GM19438 (cell line): ENCODE results near the gene KLK12.

ENCODE experiments used
- ATAC-seq: cut with Tn5 transposase; IDR thresholded peaks from one replicate; pipeline ENCODE4 v1.9.1; 2021; ENCODE audit warnings: low read depth; ENCODE audit not compliant: unreplicated experiment

The KLK12 gene

DNA sequence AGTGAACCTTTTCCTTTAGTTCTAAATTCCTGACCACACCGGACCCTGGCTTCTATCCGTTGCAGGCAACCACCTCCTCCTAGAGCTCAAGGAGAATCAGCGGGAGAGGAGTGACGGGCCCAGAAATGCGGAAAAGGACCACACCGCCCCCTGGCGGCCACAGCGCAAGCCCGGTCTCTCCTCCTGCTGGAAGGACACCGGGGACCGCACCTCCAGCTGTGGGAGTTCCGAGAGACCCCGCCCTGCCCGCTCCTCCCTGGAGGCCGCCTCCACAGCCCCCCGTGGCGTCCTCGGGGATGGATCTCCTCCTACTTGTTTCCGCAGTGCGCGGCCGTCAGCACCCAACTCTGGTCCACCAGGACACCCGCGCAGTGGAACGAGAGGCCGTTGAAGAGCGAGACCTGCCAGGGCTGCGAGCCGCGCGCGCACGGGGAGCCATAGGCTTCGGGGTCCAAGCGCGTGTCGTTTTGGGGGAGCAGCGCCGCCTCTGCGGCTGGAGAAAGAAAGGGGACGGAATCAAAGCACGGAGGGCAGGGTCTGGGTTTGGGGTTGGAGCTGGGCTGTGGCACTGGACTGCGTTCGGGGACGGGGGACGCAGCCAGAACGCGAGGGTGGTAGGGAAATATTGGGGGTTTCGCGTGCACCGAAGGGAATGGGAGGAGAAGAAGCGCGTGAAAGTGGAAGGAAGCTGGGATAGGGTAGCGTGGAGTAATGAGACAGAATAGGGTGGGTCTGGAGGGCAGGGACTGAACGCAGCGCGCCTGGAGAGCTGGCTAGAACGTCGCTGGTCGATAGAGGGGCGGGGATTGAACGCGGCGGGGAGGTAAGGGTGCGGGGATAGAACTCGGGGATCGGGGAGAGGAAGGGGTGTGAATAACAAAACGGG is 17.8 kb downstream of the KLK12 start:
- ATAC-seq: no peak

DNA sequence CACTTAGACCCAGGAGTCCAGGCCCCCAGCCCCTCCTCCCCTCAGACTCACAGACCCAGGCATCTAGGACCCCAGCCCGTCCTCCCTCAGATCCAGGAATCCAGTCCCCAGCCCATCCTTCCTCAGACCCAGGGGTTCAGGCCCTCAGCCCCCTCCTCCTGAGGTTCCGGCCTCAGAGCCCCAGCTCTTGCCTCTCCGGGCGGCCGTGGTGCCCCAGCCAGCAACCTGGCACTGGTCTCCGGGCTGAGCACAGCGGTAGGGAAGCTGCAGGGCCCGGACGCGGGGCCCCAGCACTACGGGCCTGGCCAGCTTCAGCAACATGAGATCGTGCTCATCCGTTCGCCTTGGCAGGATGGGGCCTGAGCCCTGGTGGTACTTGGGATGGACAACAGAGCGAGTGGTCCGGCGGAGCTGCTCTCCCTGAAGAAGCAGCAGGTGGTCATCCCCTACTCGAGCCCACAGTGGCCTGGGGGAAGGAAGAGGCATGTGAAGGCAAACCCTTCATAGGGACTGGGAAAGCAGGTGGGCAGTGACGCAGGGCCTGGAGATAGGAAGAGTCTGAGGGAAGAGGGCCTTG is 19.0 kb downstream of the KLK12 start:
- no peak for ATAC-seq

GRCh38 chr19:51014242-51014641 is 20.6 kb downstream of the KLK12 start:
- ATAC-seq: no peak

GRCh38 chr19:51012661-51013190 is 22.1 kb downstream of the KLK12 start:
- no peak for ATAC-seq

GRCh38 chr19:51010066-51010795 is 24.6 kb downstream of the KLK12 start:
- ATAC-seq: no peak

GRCh38 chr19:51009061-51009891 is 25.5 kb downstream of the KLK12 start:
- ATAC-seq: no peak

- no peak for ATAC-seq
Observed at GRCh38 chr19:51007488-51007887, 27.3 kb downstream of the KLK12 start.

GRCh38 chr19:51006406-51006805 is 28.4 kb downstream of the KLK12 start:
- no peak for ATAC-seq

- ATAC-seq: no peak
Observed at GRCh38 chr19:51005248-51005647, 29.6 kb downstream of the KLK12 start.

- ATAC-seq: no peak
Observed at GRCh38 chr19:51003316-51003715, 31.5 kb downstream of the KLK12 start.

DNA sequence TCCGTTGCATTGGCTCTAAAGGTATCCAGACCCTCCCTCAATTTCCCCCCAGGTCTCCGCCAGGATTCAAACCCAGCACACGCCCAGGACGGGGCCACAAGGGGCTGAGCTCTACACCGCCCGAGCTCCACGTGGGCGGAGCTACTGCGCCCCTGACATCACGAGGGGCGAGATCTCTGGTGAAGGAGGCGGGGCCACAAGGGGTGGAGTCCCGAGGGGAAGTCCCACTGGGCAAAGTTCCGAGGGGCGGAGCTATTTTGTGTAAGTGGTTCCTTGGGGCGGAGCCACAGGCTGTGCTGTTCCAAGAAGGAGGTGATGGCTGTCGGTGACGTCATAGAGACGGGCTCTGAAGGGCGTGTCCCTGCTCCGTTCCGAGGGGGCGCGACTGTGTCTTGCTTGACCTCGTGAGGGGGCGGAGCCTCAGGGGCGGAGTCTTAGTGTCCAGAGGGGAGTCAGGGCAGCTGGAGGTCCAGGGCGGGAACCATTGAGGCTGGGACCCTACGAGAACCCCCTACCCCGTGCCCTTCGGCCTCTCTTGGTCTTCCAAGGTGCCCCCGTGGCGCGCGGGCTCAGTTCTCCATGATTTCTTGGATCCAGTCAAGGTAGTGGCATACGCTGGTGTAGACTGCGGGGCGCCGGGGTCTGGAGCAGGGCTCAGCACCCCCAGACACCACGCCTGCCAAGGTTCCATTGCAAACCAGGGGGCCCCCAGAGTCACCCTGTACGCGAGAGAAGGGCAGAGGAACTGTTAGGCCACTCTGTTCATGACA is 32.1 kb downstream of the KLK12 start:
- no peak for ATAC-seq

GRCh38 chr19:51002089-51002532 is 32.7 kb downstream of the KLK12 start:
- ATAC-seq: no peak

DNA sequence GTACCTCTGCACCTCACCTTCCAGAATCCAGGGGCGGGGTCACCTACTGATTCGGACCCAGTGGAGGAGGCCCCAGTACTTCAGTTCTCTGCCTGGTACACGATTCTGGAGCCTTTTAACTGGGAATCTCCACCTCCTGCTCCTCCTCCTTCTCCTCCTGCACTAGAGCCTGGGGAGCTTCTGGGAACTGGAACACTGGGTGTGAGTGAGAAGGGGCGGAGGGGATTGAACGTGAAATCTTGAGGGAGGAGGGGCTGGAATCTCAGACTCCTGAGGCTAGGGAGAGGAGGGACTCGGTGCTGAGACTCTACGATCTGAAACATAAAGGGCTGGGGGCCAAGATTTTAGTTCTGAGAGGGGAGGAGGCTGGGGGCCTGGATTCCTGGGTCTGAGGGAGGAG is 33.3 kb downstream of the KLK12 start, which contains the start of gene KLK8:
TSS of gene KLK8 (minus strand) at position 90 of the 400 bp plus-strand sequence. CDS start 437 bp downstream, outside the sequence.
- no peak for ATAC-seq

DNA sequence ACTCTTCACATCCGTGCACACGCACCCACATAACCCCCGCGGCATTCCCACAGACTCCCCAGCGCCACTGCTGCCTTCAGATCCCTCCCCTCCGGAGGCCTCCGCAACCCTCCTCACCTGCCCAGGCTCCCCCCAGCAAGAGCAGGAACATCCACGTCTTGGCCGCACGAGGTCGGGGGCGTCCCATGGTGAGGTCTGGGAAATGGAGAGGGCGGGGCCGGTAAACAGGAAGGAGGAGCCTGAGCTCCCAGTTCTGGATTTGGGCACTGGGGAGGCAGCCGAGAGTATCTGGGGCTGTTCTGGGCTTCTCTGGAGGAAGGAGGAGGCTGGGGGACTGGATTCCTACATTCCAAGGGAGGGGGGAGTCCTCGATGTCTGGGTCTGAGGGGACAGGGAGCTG is 33.8 kb downstream of the KLK12 start:
- ATAC-seq: no peak

GRCh38 chr19:51000426-51000825 is 34.4 kb downstream of the KLK12 start:
- no peak for ATAC-seq

DNA sequence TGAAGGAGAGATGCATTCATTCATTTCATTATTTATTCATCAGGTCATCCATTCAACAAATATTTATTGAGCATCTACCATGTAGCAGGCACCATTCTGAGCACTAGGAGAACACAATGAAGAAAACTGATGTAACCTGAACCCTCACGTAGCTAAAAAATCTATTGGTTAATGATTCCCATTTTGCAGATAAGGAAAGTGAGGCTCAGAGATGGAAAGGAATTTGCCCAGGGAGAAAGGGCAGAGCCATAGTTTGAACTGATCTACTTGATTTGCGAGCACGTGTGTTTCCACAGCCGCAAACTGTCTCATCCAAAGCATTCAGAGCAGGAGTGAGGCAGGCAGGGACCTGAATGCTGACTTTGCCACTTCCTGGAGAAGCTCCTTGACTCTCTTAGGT is 36.1 kb downstream of the KLK12 start:
- ATAC-seq: no peak

DNA sequence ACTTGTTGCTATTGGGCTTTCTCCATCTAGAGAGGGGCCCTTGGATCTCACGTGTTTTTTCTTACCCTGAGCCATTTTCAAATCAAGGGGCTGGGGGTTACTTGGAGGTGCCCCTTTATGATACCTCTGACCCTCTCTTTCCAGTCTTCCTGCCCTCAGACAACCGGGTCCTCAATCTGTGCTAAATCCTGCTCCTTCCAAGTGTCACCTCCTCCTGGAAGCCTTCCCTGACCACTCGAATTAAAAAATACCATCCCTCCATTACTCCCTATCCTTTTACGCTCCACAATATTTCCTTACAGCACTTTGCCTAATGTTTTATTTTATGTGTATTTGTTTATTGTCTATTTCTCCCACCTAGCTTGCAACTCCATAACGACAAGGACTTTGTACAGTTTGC is 36.7 kb downstream of the KLK12 start:
- ATAC-seq: no peak

- ATAC-seq: no peak
Observed at GRCh38 chr19:50994129-50994528, 40.7 kb downstream of the KLK12 start.

GRCh38 chr19:50992666-50993035 is 42.2 kb downstream of the KLK12 start:
- no peak for ATAC-seq
